Neuron (in vitro differentiated cells): ENCODE data around the gene RUVBL2.

Source experiments
- H2AFZ ChIP-seq: one replicate; pipeline ENCODE4 v1.6.1; 2013; ENCODE audit warnings: low read depth, mild to moderate bottlenecking, inconsistent platforms, low read length, moderate library complexity
- H3K27me3 ChIP-seq: one replicate; pipeline ENCODE4 v1.6.1; 2013; ENCODE audit warnings: low read length; ENCODE audit not compliant: insufficient read depth
- H3K36me3 ChIP-seq: one replicate; pipeline ENCODE4 v1.6.1; 2013; ENCODE audit warnings: low read length; ENCODE audit not compliant: insufficient read depth
- H3K4me1 ChIP-seq: one replicate; pipeline ENCODE4 v1.6.1; 2013; ENCODE audit warnings: low read length; ENCODE audit not compliant: insufficient read depth
- H3K4me3 ChIP-seq: 2 replicates; pipeline ENCODE4 v1.5.1; 2013; ENCODE audit warnings: mild to moderate bottlenecking, low read length, moderate library complexity
- H3K9me3 ChIP-seq: one replicate; pipeline ENCODE4 v1.6.1; 2013; ENCODE audit warnings: low read length

The RUVBL2 gene

GRCh38 chr19:48993175-48994034 lies at the start of gene RUVBL2, which contains the start of gene GYS1:
Gene RUVBL2 (plus strand): TSS chr19:48993887. CDS start chr19:48993912, 25 bp downstream.
Gene GYS1 (minus strand): TSS chr19:48993309. CDS start chr19:48993112, 197 bp downstream.
- no peaks in the 10 kb centered on the region for H3K9me3 ChIP-seq
- peak within 1 kb of the TSS; percentile 74 for H3K4me3 ChIP-seq
- peak within 1 kb of the TSS; percentile 7 for H2AFZ ChIP-seq
- peaks cover 5% of the 10 kb centered on the region for H3K36me3 ChIP-seq
- H3K4me1 ChIP-seq = peaks cover 17% of the 10 kb centered on the region
- H3K27me3 ChIP-seq = no peaks in the 10 kb centered on the region

- H3K4me3 ChIP-seq = no peak overlapping the region
- H3K4me1 ChIP-seq = peaks cover 4% of the 10 kb centered on the region
- no peak overlapping the region for H2AFZ ChIP-seq
- no peaks in the 10 kb centered on the region for H3K27me3 ChIP-seq
- no peaks in the 10 kb centered on the region for H3K36me3 ChIP-seq
- H3K9me3 ChIP-seq = peaks cover 7% of the 10 kb centered on the region
Measured at GRCh38 chr19:48945415-48945814, 48.3 kb upstream of the RUVBL2 start.

- no peaks in the 10 kb centered on the region for H3K36me3 ChIP-seq
- no peak overlapping the region for H2AFZ ChIP-seq
- H3K9me3 ChIP-seq = peaks cover 7% of the 10 kb centered on the region
- no peak overlapping the region for H3K4me3 ChIP-seq
- peaks cover 4% of the 10 kb centered on the region for H3K4me1 ChIP-seq
- H3K27me3 ChIP-seq = no peaks in the 10 kb centered on the region
Measured at GRCh38 chr19:48945817-48946216, 47.9 kb upstream of the RUVBL2 start.

GRCh38 chr19:48946463-48947257 lies 47.0 kb upstream of the RUVBL2 start:
- H3K36me3 ChIP-seq = no peaks in the 10 kb centered on the region
- H3K27me3 ChIP-seq = no peaks in the 10 kb centered on the region
- peaks cover 4% of the 10 kb centered on the region for H3K4me1 ChIP-seq
- H3K4me3 ChIP-seq = no peak overlapping the region
- peaks cover 7% of the 10 kb centered on the region for H3K9me3 ChIP-seq
- no peak overlapping the region for H2AFZ ChIP-seq

GRCh38 chr19:48947258-48947542 lies 46.5 kb upstream of the RUVBL2 start:
- peaks cover 4% of the 10 kb centered on the region for H3K4me1 ChIP-seq
- no peaks in the 10 kb centered on the region for H3K36me3 ChIP-seq
- H2AFZ ChIP-seq = no peak overlapping the region
- H3K9me3 ChIP-seq = peaks cover 7% of the 10 kb centered on the region
- no peaks in the 10 kb centered on the region for H3K27me3 ChIP-seq
- H3K4me3 ChIP-seq = no peak overlapping the region

- H3K27me3 ChIP-seq = no peaks in the 10 kb centered on the region
Measured at GRCh38 chr19:48950159-48950558, 43.5 kb upstream of the RUVBL2 start.

GRCh38 chr19:48950830-48951519 lies 42.7 kb upstream of the RUVBL2 start:
- Histone ChIP-seq H3K36me3 (no peaks in the 10 kb centered on the region), H3K4me3 (no peak overlapping the region), H3K27me3 (no peaks in the 10 kb centered on the region), H3K4me1 (peaks cover 11% of the 10 kb centered on the region), H3K9me3 (peaks cover 7% of the 10 kb centered on the region), H2AFZ (no peak overlapping the region)

More at GRCh38 chr19:48950159-48950558, 43.5 kb upstream of the RUVBL2 start:
- peaks cover 7% of the 10 kb centered on the region for H3K9me3 ChIP-seq
- H3K36me3 ChIP-seq = no peaks in the 10 kb centered on the region
- no peak overlapping the region for H2AFZ ChIP-seq
- H3K4me3 ChIP-seq = no peak overlapping the region
- peaks cover 3% of the 10 kb centered on the region for H3K4me1 ChIP-seq

GRCh38 chr19:48953141-48953540 lies 40.5 kb upstream of the RUVBL2 start:
- H3K9me3 ChIP-seq = peaks cover 2% of the 10 kb centered on the region
- H3K27me3 ChIP-seq = no peaks in the 10 kb centered on the region
- peaks cover 15% of the 10 kb centered on the region for H3K4me1 ChIP-seq
- H3K4me3 ChIP-seq = no peak overlapping the region
- peaks cover 13% of the 10 kb centered on the region for H3K36me3 ChIP-seq
- H2AFZ ChIP-seq = no peak overlapping the region

GRCh38 chr19:48953990-48954594 lies 39.6 kb upstream of the RUVBL2 start:
- H3K36me3 ChIP-seq = peaks cover 13% of the 10 kb centered on the region
- peak overlapping the region; percentile 97 for H3K4me3 ChIP-seq
- peak overlapping the region; percentile 85 for H2AFZ ChIP-seq
- no peaks in the 10 kb centered on the region for H3K27me3 ChIP-seq
- no peaks in the 10 kb centered on the region for H3K9me3 ChIP-seq
- peaks cover 15% of the 10 kb centered on the region for H3K4me1 ChIP-seq

GRCh38 chr19:48954595-48955307 lies 38.9 kb upstream of the RUVBL2 start, which contains the start of gene BAX:
Gene BAX (plus strand): TSS chr19:48954875. CDS start chr19:48954929, 54 bp downstream.
- Histone ChIP-seq H3K27me3 (no peaks in the 10 kb centered on the region), H3K4me1 (peaks cover 15% of the 10 kb centered on the region), H3K36me3 (peaks cover 13% of the 10 kb centered on the region), H2AFZ (peak within 1 kb of the TSS; percentile 85), H3K4me3 (peak within 1 kb of the TSS; percentile 97), H3K9me3 (no peaks in the 10 kb centered on the region)

- Histone ChIP-seq H3K9me3 (no peaks in the 10 kb centered on the region), H3K4me1 (peaks cover 15% of the 10 kb centered on the region), H2AFZ (no peak overlapping the region)
Measured at GRCh38 chr19:48955308-48955958, 38.3 kb upstream of the RUVBL2 start.

GRCh38 chr19:48958006-48958405 lies 35.7 kb upstream of the RUVBL2 start:
- Histone ChIP-seq H3K9me3 (no peaks in the 10 kb centered on the region), H3K4me1 (peaks cover 15% of the 10 kb centered on the region), H3K36me3 (peaks cover 13% of the 10 kb centered on the region), H3K4me3 (no peak overlapping the region), H3K27me3 (no peaks in the 10 kb centered on the region), H2AFZ (no peak overlapping the region)

More at GRCh38 chr19:48955308-48955958, 38.3 kb upstream of the RUVBL2 start:
- Histone ChIP-seq H3K4me3 (peak overlapping the region; percentile 97), H3K27me3 (no peaks in the 10 kb centered on the region), H3K36me3 (peaks cover 13% of the 10 kb centered on the region)
